Activated CD8-positive, alpha-beta memory T cell treated with anti-CD3 and anti-CD28 coated beads for 1 hour (primary cell): ENCODE results near the gene HBZ.
"Not testable (repeated sequence)": the region's sequence is repeated elsewhere in the genome, so short reads cannot be mapped to it uniquely, and the experiment has no call there.

Source experiments
- DNase-seq, 2 donors: peaks; one replicate each; pipeline ENCODE4 v3.0.0-alpha.2; 2020; ENCODE audit warnings: low read depth in 1 of 2; ENCODE audit errors: extremely low read depth in 1 of 2

HBZ gene

GRCh38 chr16:164134-164823, 11.8 kb downstream of the HBZ start:
- not testable (repeated sequence) for DNase-seq

DNA sequence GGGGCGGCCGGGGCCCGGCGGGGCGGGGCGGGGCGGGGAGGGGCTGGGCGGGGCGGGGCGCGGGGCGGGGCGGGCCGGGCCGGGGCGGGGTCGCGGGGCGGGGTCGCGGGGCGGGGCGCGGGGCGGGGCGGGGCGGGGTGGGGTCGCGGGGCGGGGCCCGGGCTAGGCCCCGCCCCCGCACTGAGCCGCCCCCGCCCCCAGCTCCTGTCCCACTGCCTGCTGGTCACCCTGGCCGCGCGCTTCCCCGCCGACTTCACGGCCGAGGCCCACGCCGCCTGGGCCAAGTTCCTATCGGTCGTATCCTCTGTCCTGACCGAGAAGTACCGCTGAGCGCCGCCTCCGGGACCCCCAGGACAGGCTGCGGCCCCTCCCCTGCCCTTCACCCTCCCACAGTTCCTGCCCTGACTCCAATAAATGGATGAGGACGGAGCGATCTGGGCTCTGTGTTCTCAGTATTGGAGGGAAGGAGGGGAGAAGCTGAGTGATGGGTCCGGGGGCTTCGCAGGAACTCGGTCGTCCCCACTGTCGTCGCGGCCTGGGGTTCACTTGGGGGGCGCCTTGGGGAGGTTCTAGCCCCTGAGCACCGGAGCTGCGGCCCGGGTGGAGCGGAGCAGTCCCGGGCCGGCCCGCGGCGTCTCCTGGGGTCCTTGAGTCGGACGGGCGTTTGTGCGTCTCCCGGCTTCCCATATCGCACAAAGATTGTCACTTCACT, 12.5 kb downstream of the HBZ start:
- DNase-seq = no peak

DNA sequence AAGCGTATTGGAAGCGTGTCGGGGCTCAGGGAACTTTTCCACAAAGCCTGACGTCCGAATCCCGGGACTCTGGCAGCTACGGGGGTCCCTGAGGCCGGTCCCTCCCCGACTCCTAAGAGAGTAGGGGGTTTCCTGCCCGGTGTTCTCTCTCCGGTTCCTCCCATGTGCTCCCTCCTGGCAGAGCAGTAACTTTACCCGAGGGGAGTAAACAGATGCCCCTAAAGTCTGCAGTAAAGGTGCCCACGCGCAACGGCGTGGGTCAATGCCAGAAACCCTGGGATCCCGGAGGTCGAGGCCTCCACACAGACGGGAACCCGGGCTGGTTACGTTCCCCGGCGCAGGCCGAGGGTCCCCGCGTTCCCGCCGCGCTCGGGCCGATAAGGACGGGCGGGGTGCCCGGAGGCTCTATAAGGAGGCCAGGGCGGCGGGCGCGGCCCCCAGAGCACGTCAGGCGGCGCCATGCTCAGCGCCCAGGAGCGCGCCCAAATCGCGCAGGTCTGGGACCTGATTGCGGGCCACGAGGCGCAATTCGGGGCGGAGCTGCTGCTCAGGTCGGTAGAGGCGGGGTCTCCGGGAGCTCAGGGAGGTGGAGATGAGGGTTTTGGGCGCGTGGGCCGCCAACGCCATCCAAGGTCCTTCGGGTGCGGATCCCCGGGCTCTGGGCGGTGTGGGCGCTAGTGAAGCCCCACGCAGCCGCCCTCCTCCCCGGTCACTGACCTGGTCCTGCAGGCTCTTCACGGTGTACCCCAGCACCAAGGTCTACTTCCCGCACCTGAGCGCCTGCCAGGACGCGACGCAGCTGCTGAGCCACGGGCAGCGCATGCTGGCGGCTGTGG, 13.3 kb downstream of the HBZ start, which contains the start of gene HBM:
Gene HBM, plus strand, starts transcription at position 440 of the 836 bp plus-strand sequence. Its CDS starts 20 bp downstream, at position 460.
- DNase-seq = no peak

- DNase-seq = no peak
Observed at GRCh38 chr16:166375-167121, 14.1 kb downstream of the HBZ start.

DNA sequence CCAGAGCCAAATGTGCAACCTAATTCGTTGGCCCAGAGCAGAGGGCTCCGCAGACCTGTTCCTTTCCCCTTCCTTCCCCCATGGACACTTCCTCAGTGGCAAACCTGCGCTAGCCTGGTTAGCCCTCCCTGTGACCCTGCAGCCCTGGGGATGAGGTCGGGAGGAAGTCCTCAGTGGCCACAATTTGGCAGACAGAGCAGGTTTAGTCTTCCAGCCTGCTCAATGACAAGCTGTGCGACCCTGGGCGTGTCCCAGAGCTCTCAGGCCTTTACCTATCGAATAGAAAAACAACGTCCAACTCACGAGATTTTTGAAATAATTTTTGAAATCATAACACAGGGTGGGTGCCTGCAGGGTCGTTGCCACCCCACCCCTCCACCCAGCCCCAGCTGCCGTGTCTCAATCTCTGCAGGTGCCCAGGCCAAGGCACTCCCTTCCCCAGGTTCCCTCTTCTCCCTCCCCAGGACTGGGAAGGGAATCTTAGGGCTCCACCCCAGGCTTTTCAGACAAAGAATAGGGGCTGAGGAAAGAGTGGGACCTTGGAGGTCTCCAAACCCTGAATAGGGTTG, 14.8 kb downstream of the HBZ start:
- DNase-seq = no peak

DNA sequence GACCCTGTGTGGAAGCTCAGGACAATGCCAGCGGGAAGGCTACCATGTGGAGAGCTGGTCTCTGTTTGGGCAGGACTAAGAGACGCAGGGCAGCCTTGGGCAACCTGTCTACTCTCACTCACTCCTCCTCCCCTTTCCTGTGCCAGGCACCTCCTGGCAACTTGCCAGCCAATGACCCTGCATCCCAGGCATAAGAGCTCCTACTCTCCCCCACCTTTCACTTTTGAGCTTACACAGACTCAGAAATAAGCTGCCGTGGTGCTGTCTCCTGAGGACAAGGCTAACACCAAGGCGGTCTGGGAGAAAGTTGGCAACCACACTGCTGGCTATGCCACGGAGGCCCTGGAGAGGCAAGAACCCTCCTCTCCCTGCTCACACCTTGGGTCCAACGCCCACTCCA, 16.0 kb downstream of the HBZ start:
- no peak for DNase-seq

GRCh38 chr16:169014-169413, 16.6 kb downstream of the HBZ start:
- no peak for DNase-seq

DNA sequence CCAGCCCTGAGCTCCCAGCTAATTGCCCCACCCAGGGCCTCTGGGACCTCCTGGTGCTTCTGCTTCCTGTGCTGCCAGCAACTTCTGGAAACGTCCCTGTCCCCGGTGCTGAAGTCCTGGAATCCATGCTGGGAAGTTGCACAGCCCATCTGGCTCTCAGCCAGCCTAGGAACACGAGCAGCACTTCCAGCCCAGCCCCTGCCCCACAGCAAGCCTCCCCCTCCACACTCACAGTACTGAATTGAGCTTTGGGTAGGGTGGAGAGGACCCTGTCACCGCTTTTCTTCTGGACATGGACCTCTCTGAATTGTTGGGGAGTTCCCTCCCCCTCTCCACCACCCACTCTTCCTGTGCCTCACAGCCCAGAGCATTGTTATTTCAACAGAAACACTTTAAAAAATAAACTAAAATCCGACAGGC, 17.7 kb downstream of the HBZ start:
- not testable (repeated sequence) for DNase-seq

DNA sequence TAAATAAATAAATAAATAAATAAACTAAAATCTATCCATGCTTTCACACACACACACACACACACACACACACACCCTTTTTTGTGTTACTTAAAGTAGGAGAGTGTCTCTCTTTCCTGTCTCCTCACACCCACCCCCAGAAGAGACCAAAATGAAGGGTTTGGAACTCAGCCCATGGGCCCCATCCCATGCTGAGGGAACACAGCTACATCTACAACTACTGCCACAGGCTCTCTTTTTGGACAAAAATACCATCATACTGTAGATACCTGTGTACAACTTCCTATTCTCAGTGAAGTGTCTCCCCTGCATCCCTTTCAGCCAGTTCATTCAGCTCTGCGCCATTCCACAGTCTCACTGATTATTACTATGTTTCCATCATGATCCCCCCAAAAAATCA, 18.3 kb downstream of the HBZ start:
- no peak for DNase-seq

- not testable (repeated sequence) for DNase-seq
Observed at GRCh38 chr16:172374-172941, 20.0 kb downstream of the HBZ start, which contains the start of gene HBA2. Gene HBA2 (plus strand): TSS chr16:172876. CDS start chr16:172913, 37 bp downstream.

GRCh38 chr16:173211-173854, 20.9 kb downstream of the HBZ start:
- DNase-seq = not testable (repeated sequence)

- not testable (repeated sequence) for DNase-seq
Observed at GRCh38 chr16:173928-174769, 21.7 kb downstream of the HBZ start.

- DNase-seq = no peak
Observed at GRCh38 chr16:175011-175949, 22.8 kb downstream of the HBZ start.

DNA sequence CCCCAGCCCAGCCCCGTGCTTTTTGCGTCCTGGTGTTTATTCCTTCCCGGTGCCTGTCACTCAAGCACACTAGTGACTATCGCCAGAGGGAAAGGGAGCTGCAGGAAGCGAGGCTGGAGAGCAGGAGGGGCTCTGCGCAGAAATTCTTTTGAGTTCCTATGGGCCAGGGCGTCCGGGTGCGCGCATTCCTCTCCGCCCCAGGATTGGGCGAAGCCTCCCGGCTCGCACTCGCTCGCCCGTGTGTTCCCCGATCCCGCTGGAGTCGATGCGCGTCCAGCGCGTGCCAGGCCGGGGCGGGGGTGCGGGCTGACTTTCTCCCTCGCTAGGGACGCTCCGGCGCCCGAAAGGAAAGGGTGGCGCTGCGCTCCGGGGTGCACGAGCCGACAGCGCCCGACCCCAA, 23.6 kb downstream of the HBZ start:
- DNase-seq = not testable (repeated sequence)

DNA sequence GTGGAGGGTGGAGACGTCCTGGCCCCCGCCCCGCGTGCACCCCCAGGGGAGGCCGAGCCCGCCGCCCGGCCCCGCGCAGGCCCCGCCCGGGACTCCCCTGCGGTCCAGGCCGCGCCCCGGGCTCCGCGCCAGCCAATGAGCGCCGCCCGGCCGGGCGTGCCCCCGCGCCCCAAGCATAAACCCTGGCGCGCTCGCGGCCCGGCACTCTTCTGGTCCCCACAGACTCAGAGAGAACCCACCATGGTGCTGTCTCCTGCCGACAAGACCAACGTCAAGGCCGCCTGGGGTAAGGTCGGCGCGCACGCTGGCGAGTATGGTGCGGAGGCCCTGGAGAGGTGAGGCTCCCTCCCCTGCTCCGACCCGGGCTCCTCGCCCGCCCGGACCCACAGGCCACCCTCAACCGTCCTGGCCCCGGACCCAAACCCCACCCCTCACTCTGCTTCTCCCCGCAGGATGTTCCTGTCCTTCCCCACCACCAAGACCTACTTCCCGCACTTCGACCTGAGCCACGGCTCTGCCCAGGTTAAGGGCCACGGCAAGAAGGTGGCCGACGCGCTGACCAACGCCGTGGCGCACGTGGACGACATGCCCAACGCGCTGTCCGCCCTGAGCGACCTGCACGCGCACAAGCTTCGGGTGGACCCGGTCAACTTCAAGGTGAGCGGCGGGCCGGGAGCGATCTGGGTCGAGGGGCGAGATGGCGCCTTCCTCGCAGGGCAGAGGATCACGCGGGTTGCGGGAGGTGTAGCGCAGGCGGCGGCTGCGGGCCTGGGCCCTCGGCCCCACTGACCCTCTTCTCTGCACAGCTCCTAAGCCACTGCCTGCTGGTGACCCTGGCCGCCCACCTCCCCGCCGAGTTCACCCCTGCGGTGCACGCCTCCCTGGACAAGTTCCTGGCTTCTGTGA, 24.3 kb downstream of the HBZ start, which contains the start of gene HBA1:
Gene HBA1, plus strand, starts transcription at position 204 of the 906 bp plus-strand sequence. Its CDS starts 37 bp downstream, at position 241.
- not testable (repeated sequence) for DNase-seq

DNA sequence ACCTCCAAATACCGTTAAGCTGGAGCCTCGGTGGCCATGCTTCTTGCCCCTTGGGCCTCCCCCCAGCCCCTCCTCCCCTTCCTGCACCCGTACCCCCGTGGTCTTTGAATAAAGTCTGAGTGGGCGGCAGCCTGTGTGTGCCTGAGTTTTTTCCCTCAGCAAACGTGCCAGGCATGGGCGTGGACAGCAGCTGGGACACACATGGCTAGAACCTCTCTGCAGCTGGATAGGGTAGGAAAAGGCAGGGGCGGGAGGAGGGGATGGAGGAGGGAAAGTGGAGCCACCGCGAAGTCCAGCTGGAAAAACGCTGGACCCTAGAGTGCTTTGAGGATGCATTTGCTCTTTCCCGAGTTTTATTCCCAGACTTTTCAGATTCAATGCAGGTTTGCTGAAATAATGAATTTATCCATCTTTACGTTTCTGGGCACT, 25.0 kb downstream of the HBZ start:
- no peak for DNase-seq
